Measurements from ENCODE around the gene PFKL. TPM values are rescaled to one million over a fixed set of nuclear protein-coding genes. Genes with fewer than 3 reads are reported as not detected.

PFKL gene
- total RNA-seq, 1 experiment from 2014 or later = 140 TPM

DNA sequence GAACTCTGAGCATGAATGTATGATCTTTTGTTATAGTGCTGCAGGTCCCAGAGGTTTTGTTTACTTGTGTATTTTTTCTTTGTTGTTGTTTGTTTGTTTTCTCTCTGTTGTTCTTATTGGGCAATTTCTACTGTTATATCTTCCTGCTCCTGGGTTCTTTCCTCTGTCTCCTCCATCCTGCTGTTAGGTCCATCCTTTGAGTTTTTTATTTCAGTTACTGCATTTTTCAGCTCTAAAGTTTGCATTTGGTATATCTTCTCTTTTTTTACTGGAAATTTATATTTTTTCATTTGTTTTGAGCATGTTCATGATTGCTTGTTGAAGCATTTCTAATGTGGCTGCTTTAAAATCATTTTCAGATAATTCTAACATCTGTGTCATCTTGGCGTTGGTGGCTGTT, 63.4 kb downstream of the PFKL start:
- H3K4me1 Mint-ChIP-seq (ENCODE audit: low read depth, unreplicated experiment) = no peaks in the 10 kb centered on the region
- Histone ChIP-seq H3K4me1 (no peaks in the 10 kb centered on the region), H3K27me3 (replicated peaks; ENCODE audit: control insufficient read depth, insufficient read depth, low read length) (no peaks in the 10 kb centered on the region), H3K9me3 (peaks cover 4% of the 10 kb centered on the region; the same call in 1 of the 2 replicates), H3K4me3 (ENCODE audit: low read depth, low read length) (no peak overlapping the region), H3K36me3 (ENCODE audit: control insufficient read depth, insufficient read depth, low read length) (no peaks in the 10 kb centered on the region)
- TF ChIP-seq, protein P1, sequence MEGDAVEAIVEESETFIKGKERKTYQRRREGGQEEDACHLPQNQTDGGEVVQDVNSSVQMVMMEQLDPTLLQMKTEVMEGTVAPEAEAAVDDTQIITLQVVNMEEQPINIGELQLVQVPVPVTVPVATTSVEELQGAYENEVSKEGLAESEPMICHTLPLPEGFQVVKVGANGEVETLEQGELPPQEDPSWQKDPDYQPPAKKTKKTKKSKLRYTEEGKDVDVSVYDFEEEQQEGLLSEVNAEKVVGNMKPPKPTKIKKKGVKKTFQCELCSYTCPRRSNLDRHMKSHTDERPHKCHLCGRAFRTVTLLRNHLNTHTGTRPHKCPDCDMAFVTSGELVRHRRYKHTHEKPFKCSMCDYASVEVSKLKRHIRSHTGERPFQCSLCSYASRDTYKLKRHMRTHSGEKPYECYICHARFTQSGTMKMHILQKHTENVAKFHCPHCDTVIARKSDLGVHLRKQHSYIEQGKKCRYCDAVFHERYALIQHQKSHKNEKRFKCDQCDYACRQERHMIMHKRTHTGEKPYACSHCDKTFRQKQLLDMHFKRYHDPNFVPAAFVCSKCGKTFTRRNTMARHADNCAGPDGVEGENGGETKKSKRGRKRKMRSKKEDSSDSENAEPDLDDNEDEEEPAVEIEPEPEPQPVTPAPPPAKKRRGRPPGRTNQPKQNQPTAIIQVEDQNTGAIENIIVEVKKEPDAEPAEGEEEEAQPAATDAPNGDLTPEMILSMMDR (IDR thresholded peaks at IDR 0.05; ENCODE audit: insufficient read depth in 1 of 2, low read depth in 1 of 2, low read length in 1 of 2, severe bottlenecking in 1 of 2, unreplicated experiment in 1 of 2) = no peak
- BruUV-seq (replicated peaks) = no TSS peak
- H3K27me3 Mint-ChIP-seq (ENCODE audit: insufficient read depth, unreplicated experiment) = no peaks in the 10 kb centered on the region
- no peaks in the 10 kb centered on the region for H3K36me3 Mint-ChIP-seq (ENCODE audit: insufficient read depth, unreplicated experiment)
- no peak for DNase-seq
- H3K9me3 Mint-ChIP-seq (ENCODE audit: unreplicated experiment) = no peaks in the 10 kb centered on the region
- intact Hi-C loops (cut with micrococcal nuclease; ENCODE audit: unreplicated experiment) = no loop called here
- POLR2A ChIA-PET = no interaction called here
- H3K4me3 Mint-ChIP-seq (ENCODE audit: unreplicated experiment) = no peak overlapping the region
- no peak overlapping the region for H3K27ac Mint-ChIP-seq (ENCODE audit: unreplicated experiment)
- CTCF ChIA-PET = interaction anchor here (0.8 kb wide), 1 partner anchor 9 kb away, joined by 3 read pairs; no protein-coding TSS in a partner anchor

DNA sequence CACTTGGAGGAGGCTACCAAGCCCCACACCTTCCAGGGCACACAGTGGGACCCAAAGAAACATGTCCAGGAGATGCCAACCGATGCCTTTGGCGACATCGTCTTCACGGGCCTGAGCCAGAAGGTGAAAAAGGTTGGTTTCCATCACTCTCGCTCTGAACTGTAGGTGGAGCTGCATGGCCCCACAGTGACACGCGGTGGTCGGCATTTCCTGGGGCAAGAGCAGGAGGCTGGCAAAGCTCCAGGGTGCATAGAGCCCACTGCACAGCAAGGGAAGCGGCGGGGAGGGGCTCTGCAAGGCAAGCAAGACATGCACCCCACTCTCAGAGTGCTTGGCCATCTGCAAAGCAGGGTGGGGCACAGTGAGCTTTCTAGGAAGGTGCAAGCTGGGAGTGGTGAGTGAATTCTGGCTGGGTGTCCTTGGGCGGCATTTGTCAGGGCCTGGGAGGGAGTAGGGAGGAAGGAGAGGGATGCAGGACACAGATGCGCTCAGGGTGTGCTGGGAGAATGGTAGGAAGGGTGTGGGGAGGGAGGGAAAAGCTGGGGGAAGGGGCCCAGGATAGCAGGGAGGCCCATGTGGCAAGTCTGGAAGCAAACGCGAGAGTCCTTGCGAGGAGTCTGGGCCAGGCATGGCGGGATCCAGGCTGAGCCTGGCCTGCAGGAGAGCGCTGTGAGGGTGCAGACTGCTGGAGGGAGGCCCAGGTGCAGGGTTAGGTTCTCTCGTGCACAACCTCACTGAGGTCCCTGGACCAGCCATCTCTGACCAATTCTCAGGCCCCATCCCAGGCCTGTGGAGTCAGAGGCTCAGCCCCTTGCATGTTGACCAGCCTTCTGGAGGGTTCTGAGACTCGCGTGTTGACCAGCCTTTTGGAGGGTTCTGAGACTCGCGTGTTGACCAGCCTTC, 64.5 kb downstream of the PFKL start:
- Mint-ChIP-seq H3K36me3 (ENCODE audit: insufficient read depth, unreplicated experiment) (no peaks in the 10 kb centered on the region), H3K27ac (ENCODE audit: unreplicated experiment) (no peak overlapping the region), H3K27me3 (ENCODE audit: insufficient read depth, unreplicated experiment) (no peaks in the 10 kb centered on the region), H3K4me3 (ENCODE audit: unreplicated experiment) (no peak overlapping the region), H3K9me3 (ENCODE audit: unreplicated experiment) (no peaks in the 10 kb centered on the region), H3K4me1 (ENCODE audit: low read depth, unreplicated experiment) (no peaks in the 10 kb centered on the region)
- Histone ChIP-seq H3K36me3 (ENCODE audit: control insufficient read depth, insufficient read depth, low read length) (no peaks in the 10 kb centered on the region), H3K9me3 (peaks cover 4% of the 10 kb centered on the region; the same call in 1 of the 2 replicates), H3K4me3 (ENCODE audit: low read depth, low read length) (no peak overlapping the region), H3K4me1 (no peaks in the 10 kb centered on the region), H3K27me3 (replicated peaks; ENCODE audit: control insufficient read depth, insufficient read depth, low read length) (no peaks in the 10 kb centered on the region)
- TF ChIP-seq, protein P1 (IDR thresholded peaks at IDR 0.05; ENCODE audit: insufficient read depth in 1 of 2, low read depth in 1 of 2, low read length in 1 of 2, severe bottlenecking in 1 of 2, unreplicated experiment in 1 of 2) = no peak
- no peak for DNase-seq
- intact Hi-C loops (cut with micrococcal nuclease; ENCODE audit: unreplicated experiment) = no loop called here
- ChIA-PET POLR2A (no interaction called here), CTCF (no interaction called here)
- no TSS peak for BruUV-seq (replicated peaks)

DNA sequence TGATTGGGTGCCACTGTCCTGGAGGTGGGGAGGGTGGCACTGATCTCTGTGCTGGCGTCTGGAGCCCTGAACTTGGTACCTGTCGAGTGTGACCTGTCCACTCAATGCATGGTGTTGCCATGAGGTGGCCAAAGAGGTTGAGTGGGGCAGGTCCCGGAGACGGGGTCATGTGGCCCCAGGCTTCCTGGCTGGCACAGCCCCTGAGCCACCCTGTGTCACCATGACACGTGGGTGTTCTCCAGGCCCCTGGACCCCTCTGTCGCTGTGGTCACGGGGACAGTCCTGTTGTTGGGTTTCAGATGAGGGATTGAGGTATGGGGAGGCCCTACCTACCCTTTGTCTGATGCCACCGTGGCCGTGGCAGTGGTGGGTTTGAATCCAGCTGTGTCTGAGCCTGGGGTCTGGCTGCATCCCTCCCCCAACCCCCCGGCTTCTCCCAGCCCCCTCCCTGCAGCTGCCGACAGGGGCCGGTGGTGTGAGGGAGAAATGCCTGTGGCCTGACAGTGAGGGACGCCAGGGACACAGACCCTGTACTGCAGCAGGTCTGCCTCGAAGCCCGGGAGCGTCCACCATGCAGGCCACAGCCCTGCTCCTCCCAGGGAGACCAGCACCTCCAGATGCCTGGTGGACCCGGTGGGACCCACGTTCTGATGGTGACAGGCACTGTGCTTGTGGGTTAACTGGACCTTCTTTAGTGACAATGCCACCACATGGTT, 65.6 kb downstream of the PFKL start:
- H3K27me3 Mint-ChIP-seq (ENCODE audit: insufficient read depth, unreplicated experiment) = no peaks in the 10 kb centered on the region

More for the DNA sequence above, 65.6 kb downstream of the PFKL start:
- no peaks in the 10 kb centered on the region for H3K27me3 ChIP-seq (replicated peaks; ENCODE audit: control insufficient read depth, insufficient read depth, low read length)
- no peak overlapping the region for H3K4me3 ChIP-seq (ENCODE audit: low read depth, low read length)
- H3K36me3 ChIP-seq (ENCODE audit: control insufficient read depth, insufficient read depth, low read length) = no peaks in the 10 kb centered on the region
- ChIA-PET POLR2A (no interaction called here), CTCF (no interaction called here)
- Mint-ChIP-seq H3K9me3 (ENCODE audit: unreplicated experiment) (no peaks in the 10 kb centered on the region), H3K27ac (ENCODE audit: unreplicated experiment) (no peak overlapping the region), H3K4me3 (ENCODE audit: unreplicated experiment) (no peak overlapping the region), H3K36me3 (ENCODE audit: insufficient read depth, unreplicated experiment) (no peaks in the 10 kb centered on the region), H3K4me1 (ENCODE audit: low read depth, unreplicated experiment) (no peaks in the 10 kb centered on the region)
- peaks cover 4% of the 10 kb centered on the region; the same call in 1 of the 2 replicates for H3K9me3 ChIP-seq
- BruUV-seq (replicated peaks) = no TSS peak
- DNase-seq = no peak
- intact Hi-C loops (cut with micrococcal nuclease; ENCODE audit: unreplicated experiment) = no loop called here
- TF ChIP-seq, protein P1 (IDR thresholded peaks at IDR 0.05; ENCODE audit: insufficient read depth in 1 of 2, low read depth in 1 of 2, low read length in 1 of 2, severe bottlenecking in 1 of 2, unreplicated experiment in 1 of 2) = no peak
- H3K4me1 ChIP-seq = peaks cover 3% of the 10 kb centered on the region; the same call in 1 of the 2 replicates

Measured in Caco-2 (cell line).